GM21447 (cell line): Measurements from ENCODE around the gene MTREX.
"Not testable (repeated sequence)": the region's sequence is repeated elsewhere in the genome, so short reads cannot be mapped to it uniquely, and the experiment has no call there.

Source experiments
- ATAC-seq: cut with Tn5 transposase; IDR thresholded peaks from one replicate; pipeline ENCODE4 v1.9.1; 2021; ENCODE audit not compliant: unreplicated experiment

MTREX gene

DNA sequence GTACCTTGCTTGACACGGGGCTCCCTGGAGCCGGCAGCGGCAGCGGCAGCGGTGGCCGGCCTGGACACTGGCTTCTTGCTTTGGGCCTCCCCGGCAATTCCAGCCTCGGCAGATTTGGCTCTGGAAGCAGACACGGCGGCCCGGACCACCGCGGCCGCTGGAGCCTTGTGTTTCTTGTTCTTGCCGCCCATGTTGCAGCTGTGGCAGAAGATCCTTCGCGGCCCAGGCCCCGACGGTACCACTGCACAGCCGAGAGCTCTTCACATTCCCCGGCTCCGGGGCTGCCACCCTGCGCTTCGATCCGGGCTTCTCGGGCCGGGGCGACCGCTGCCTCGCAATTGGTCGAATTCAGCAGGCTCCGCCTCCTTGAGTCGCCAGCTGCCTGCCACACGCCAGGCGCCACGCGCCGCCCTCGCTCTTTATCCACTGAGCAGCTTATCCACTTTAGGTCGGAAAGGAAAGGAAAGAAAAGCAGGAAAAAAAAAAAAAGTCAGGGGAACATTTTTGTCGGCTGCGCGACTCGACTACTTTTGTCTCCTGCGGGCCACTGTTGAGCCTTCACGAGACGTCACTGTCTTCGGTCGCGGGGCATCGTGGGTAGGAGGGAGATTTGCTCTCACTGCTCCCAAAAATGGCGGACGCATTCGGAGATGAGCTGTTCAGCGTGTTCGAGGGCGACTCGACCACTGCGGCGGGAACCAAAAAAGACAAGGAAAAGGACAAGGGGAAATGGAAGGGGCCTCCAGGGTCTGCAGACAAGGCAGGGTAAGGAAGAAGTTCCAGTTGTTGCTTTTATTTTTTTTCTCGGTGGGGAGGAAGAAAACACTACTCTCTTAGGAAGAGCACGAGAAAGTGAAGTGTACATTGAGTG, at the start of gene MTREX, which contains the start of gene DHX29:
TSS of gene MTREX (plus strand) at position 607 of the 871 bp plus-strand sequence. CDS start at position 632, 25 bp downstream.
TSS of gene DHX29 (minus strand) at position 312 of the 871 bp plus-strand sequence. CDS start at position 191, 121 bp downstream.
- ATAC-seq, result peak; percentile 89

DNA sequence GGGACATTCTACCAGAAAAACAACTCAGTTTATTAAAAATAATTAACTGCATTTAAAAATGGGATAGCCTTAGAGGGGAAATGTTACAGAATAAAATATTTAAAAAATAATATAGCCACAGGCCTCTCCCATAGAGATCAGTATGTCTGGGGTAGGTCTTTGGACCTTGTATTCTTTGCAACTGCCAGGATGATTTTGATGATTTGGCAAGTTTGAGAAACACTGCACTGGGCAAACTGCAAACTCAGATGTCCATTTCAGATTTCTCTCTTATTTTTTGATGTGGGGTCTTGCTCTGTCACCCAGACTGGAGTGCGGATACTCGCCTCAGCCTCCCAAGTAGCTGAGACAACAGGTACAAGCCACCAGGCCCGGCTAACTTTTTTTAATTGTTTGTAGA, 49.5 kb upstream of the MTREX start:
- no peak for ATAC-seq

DNA sequence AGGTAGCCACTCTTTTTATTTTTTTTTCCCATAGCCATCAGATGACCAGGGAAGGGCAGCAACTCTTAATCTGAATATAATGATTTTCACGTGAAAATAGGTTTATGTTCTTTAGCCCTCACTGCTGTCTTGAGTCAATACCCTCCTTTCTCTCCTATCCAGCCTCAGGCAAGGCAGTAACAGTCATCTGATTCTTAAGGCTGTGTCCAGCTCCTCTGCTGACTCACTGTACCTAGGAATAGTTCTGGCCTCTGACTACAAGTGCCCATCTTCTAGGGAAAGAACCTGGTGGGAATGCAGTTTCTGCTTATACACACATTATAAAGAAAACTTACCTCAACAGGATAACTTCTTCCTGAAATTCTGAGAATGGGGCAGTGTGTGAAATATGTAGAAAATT, 31.0 kb upstream of the MTREX start:
- no peak for ATAC-seq

DNA sequence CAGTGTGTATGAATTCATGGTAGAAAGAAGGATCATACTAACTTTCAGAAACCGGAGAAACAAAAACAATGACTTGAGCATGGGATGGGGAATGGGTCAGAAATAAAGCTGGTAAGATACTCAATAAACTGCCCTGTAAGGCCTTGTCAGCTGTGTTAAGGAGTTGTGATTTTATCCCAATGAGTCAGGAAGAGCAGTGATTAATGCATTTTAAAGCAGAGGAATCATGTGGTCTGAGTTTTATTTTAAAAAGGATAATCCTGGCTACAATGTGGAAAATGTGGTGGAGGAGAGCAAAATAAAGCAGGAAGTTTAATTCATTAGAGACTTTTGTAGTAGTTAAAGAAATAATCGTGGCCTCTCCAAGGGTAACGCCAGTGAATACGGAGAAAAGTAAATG, 29.0 kb upstream of the MTREX start:
- no peak for ATAC-seq

DNA sequence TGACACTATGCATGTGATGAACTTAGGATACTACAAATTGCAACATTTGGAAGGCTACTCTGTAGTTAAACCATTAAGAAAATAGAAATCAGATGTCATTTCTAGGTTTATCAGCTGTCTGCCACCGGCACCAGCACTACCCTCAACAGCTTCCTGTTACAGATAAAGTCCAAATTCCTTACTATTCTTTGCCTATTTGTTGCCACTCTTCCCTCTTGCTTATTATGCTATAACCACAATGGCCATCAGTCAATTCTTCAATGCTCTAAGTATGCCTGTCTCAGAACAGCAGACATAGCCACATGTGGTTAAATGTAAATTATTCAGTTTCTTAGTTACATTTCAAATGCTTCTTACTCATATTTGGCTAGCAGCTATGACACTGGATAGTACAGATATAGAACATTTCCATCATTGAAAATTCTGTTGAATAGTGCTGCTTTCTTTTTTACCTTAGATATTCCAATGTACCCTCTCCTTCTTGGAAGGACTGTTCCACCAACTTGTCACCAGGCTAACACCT, 21.3 kb upstream of the MTREX start:
- no peak for ATAC-seq

DNA sequence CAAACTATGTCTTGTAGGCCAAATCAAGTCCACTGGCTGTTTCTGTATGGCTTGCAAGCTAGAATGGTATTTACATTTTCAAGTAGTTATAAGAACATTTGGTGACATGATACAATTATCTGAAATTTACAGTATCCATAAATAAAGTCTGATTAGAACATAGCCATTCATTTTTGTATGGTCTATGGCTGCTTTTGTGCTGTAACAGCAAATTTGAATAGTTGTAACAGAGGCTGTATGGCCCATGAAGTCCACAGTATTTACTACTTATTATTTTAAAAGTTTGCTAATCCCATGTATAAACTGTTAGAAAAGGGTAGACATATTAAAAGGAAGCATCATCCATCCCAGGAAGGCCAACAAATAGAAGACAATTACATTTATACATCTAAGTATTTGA, 18.0 kb upstream of the MTREX start:
- ATAC-seq, result no peak

DNA sequence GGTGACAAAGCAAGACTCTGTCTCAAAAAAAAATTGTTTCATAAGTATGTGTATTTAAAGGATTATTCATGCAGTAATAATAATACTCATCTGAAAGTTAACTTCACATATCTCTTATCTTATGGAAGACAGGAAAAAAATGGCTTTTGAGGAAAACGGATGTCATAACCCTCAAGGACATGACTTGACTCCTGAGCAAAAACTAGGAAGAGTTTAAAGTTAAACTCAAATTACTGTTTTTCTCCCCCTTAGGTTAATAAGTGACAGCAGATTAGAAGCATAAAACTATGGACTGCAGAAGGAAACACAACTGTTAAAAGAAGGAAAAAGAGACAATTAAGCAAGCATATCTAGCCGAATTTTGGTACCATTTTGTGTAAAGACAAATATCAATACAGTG, 16.8 kb upstream of the MTREX start:
- no peak for ATAC-seq

DNA sequence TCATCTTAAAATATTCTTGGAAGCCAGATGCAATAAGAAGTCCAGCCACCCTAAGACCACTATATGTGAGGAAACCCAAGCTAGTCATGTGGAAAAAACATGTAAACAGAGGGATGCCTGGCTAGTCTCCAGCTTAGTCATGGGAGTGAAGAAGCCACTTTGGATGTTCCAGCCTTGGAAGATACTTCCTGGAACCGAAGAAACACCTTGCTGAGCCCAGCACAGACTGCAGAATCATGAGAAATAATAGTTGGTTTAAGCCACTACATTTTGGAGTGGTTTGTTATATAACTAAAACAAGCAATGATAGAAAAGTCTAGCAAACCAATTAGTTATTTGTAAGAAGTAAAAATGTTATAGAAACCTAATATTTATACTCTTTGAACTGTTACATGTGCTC, 12.9 kb upstream of the MTREX start:
- ATAC-seq, result no peak

DNA sequence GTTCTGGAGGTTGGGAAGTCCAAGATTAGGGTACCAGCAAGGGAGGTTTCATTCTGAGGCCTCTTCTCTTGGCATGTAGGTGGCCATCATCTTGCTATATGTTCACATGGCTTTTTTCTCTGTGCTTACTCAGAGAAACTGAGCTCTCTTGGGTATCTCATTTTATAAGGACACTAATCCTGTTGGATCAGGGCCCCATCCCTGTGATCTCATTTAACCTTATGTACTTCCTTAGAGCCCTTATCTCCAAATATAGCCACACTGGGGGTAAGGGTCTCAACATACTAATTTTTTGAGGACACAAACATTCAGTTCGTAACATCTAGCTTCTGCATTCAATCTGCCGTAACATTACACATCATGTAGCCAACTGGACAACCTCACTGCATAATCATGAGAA, 6.9 kb upstream of the MTREX start:
- no peak for ATAC-seq

DNA sequence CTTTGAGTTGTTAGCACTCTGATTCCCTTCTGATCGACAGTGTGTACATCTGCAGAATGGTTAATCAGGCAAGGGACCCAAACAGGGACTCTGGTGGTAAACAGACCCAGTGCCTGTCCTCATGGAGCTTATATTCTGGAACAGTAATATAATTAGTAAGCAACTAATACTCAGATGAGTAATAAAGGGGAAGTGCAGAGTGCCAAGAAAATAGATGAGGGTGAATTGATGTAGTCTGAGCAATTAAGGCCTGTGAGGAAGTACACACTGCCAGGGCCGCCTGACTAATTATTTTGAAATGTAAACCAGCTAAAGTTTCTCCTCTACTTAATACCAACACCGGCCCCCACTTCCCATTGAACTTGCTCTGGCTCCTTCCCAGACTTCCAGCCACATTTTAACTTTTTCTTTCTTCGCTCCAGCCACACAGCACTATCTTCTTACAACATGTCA, 4.5 kb upstream of the MTREX start:
- ATAC-seq, result no peak

DNA sequence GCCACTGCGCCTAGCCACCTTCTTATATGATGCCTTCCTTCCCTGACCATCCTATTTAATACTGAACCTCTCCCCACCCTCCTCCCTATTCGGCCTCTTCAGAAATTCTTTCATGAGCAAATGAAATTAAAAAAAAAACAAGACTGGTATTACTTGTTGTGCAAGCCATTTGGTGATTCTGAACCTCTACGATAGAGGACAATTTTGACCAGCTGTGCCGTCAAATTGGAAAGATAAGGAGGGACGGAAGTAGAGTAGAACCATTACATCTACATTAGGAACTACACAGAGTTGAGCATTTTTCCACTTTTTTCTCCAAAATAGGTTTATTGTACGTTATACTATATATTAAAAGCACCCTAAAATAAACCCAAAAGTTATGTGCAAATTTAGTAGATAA, 3.2 kb upstream of the MTREX start:
- ATAC-seq, result no peak

DNA sequence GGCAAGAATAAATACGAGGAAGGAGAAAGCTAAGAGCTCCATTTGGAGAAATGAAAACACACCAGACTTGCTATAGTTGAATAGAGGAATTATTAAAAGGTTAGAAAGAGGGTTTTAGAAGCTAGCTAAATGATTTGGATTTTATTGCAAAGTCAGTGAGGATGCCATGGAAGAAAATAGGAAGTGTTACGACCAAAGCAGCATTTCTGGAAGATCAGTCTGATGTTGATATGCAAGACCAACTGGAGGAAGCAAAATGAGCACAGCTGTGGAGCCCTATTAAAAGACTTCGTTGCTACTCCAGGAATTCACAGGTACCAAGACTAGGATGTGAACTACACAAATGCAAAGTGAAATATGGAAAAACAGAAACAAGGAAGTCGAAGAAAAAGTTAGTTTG, 2.4 kb upstream of the MTREX start:
- ATAC-seq, result no peak

DNA sequence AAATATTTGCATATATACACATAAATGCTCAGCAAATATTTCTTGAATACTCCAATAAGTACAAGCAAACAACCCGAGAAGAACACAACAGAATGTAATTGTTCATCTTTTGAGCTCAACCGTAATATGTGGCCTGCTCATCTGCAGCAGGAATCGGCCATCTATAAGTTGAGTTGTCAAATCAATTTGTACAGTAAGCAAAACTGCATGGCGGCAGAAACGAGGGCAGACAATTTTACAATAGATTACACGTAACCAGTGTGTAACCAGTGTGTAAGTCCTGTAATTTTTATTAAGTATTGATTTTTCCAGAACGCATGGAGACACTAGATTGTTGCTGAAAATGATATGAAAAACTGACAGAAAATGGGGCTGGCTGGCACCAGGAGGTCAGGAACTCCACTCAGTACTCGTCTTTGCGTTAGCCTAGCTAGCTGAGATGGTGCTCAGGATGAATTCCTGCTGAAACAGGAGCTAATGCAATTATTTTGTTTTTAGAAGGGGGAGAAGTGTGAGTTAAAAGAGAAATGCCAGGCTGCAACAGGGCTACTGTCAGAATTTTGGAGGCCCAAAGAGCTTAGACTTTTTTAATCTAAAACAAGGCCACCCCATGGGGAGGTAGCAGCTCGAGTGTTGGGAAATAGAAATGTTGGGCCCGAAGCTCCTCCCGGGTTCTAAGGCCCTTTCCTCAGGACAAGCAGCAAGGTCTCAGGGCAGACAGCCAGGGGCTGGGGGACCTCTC, 977 bp upstream of the MTREX start:
- peak; percentile 8 for ATAC-seq

DNA sequence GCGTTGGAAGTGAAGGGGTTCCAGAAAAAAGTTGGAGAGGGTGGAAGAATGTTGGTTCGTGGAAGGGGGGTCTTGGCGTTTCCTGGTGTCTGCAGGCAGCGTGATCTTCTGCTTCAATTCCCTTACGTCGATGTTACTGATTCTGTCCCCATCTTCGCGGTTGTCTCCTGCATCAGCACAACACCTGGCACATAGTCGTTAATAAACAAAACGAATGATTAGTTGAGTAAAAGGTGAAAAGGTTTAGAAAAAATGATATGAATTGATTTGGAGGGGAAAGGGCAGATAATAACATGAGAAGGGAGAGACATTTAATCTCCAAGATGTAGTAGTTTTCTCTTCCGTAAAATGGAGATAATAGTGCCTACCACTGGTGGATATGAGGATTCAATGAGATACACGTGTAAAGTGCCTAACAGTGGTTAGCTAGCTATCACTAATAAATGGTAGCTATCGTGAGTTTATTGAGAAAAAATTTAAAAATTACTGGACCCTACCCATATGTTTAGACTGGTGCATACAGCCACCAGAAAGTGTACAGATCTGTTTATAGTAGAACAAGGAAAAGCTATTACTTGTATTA, 556 bp downstream of the MTREX start:
- peak; percentile 19 for ATAC-seq

DNA sequence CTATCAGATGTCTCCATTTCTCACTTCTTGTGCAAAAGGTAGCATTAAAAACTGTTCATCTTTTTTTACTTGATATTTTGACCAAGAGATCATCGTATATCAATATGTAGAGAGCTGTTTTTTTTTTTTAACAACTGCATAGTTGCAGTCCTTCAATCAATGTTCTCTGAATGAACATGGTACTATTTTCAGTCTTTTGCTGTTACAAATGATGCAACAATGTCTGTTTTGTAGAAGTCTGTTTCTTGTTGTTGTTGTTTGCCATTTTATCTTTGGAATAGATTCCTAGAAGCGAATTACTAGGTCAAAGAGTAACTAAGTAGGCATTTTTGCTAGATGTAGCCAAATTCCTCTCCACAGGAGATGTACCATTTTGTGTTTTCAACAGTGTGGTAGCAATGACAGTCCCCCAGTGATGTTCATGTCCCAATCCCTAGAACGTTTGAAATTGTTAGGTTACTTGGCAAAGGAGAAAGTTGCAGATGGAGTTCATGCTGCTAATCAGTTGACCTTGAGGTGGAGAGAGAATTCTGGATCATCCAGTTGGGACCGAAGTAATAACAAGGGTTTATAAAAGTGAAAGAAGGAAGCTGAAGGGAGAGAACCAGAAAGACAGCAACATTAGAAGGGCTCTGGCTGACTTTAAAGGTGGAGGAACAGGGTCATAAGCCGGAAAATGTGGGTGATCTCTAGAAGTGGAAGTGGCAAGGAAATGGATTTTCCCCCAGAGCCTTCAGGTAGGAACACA, 6.3 kb downstream of the MTREX start:
- ATAC-seq, result no peak

DNA sequence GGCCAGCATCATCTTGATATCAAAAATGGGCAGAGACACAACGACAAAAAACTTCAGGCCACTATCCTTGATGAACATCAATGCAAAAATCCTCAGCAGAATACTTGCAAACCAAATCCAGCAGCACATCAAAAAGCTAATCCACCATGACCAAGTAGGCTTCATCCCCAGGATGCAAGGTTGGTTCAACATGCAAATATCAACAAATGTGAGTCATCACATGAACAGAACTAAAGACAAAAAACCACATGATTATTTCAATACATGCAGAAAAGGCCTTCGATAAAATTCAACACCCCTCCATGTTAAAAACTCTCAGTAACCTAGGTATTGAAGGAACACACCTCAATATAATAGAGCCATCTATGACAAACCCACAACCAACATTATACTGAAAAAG, 8.5 kb downstream of the MTREX start:
- no peak for ATAC-seq

DNA sequence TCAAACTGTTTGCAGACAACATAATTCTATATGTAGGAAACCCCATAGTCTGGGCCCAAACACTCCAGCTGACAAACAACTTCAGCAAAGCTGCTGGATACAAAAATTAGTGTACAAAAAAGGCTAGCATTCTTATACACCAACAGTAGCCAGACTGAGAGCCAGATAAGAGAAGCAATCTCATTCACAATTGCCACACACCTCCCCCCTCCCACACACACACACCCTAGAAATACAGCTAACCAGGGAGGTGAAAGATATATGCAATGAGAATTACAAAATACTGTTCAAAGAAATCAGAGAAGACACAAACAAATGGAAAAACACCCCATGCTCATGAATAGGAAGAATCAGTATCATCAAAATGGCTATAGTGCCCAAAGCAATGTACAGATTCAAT, 9.0 kb downstream of the MTREX start:
- ATAC-seq, result no peak

DNA sequence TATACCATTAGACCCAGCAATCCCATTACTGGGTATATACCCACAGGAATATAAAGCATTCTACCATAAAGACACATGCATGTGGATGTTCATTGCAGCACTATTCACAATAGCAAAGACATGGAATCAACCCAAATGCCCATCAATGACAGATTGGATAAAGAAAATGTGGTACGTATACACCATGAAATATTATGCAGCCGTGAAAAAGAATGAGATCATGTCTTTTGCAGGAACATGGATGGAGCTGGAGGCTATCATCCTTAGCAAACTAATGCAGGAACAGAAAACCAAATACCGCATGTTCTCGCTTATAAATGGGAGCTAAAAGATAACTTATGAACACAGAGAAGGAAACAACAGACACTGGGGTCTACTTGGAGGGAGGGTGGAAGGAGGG, 10.4 kb downstream of the MTREX start:
- not testable (repeated sequence) for ATAC-seq

DNA sequence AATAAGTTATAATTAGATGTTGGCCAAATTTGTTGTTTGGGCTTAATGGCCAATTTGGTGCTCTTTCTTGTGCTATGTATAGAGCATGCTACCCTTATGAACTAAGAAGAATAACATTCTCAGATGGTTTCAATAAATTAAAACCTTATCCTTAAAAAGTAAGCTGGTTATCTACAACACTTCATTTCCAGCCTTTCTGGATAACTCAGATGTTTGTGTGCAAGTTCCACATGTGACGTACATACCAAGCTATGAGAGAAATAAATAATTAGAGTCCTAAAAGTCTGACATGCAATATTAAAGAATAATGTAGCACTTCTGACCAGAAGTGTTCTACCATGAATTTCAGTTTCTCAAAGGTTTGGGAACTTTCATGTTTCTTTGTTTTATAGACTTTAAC, 11.7 kb downstream of the MTREX start:
- no peak for ATAC-seq

DNA sequence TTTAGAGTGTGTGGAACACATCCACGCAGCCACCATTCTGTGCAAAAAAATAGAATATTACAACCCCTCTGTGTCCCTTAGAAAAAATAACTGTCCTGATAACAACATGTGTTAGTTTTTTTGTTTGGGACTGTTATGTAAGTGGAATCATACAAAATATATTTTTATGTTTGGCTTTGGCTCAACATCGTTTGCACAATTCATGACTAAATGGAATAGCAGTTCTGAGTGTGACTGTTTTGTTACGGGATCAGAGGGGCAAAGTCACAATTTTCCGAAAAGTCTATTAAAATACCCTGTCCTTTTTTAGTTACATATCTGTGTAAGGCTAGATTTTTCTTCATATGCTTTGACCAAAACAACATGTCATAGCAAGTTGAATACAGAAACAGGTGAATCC, 12.8 kb downstream of the MTREX start:
- ATAC-seq, result no peak

DNA sequence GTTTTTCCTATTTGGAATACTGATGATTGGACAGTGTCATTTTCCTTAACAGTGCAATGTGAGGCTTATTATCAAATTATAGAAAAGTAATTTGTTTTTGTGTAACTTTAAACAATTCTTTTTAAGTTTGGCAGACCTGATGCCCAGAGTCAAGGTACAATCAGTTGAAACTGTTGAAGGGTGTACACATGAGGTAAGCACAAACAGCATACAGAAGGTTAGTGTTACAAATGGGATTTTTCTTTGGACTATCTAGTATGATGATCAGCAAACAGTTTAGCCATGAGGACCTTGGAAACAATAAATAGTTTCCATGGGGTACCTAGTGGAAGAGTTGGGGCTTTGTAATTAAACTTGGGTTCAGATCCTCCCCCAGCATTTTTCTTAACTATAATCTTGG, 16.2 kb downstream of the MTREX start:
- ATAC-seq, result no peak
